HFF-Myc (cell line): ENCODE data around the gene IQGAP2.
"Not testable (repeated sequence)": the region's sequence is repeated elsewhere in the genome, so short reads cannot be mapped to it uniquely, and the experiment has no call there.

Experiments used
- DNase-seq: peaks from one replicate; pipeline ENCODE4 v3.0.0-alpha.2; 2011; ENCODE audit warnings: low read depth; ENCODE audit errors: extremely low read depth
- H3K4me3 ChIP-seq: replicated peaks from 2 replicates; pipeline ENCODE4 v1.5.1; 2011; ENCODE audit warnings: low read depth, mild to moderate bottlenecking, control low read depth, low read length
- TF ChIP-seq, protein P1 (sequence below): IDR thresholded peaks from 2 replicates; pipeline ENCODE4 v1.5.1; 2012; ENCODE audit warnings: mild to moderate bottlenecking, low read depth, low read length, control low read depth; ENCODE audit errors: missing control alignments

Gene IQGAP2

GRCh38 chr5:76602094-76602726, 199.1 kb downstream of the IQGAP2 start:
- no peak overlapping the region for H3K4me3 ChIP-seq
- TF ChIP-seq, protein P1, sequence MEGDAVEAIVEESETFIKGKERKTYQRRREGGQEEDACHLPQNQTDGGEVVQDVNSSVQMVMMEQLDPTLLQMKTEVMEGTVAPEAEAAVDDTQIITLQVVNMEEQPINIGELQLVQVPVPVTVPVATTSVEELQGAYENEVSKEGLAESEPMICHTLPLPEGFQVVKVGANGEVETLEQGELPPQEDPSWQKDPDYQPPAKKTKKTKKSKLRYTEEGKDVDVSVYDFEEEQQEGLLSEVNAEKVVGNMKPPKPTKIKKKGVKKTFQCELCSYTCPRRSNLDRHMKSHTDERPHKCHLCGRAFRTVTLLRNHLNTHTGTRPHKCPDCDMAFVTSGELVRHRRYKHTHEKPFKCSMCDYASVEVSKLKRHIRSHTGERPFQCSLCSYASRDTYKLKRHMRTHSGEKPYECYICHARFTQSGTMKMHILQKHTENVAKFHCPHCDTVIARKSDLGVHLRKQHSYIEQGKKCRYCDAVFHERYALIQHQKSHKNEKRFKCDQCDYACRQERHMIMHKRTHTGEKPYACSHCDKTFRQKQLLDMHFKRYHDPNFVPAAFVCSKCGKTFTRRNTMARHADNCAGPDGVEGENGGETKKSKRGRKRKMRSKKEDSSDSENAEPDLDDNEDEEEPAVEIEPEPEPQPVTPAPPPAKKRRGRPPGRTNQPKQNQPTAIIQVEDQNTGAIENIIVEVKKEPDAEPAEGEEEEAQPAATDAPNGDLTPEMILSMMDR: peak; percentile 26
- no peak for DNase-seq

DNA sequence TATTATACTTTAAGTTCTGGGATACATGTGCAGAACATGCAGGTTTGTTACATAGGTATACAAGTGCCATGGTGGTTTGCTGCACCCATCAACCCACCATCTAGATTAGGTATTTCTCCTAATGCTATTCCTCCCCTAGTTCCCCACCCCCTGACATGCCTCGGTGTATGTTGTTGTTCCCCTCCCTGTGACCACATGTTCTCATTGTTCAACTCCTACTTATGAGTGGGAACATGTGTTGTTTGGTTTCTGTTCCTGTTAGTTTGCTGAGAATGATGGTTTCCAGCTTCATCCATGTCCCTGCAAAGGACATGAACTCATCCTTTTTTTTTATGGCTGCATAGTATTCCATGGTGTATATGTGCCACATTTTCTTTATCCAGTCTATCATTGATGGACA, 200.9 kb downstream of the IQGAP2 start:
- not testable (repeated sequence) for H3K4me3 ChIP-seq, DNase-seq

GRCh38 chr5:76604838-76605237, 201.8 kb downstream of the IQGAP2 start:
- TF ChIP-seq, protein P1: no peak
- no peak for DNase-seq

DNA sequence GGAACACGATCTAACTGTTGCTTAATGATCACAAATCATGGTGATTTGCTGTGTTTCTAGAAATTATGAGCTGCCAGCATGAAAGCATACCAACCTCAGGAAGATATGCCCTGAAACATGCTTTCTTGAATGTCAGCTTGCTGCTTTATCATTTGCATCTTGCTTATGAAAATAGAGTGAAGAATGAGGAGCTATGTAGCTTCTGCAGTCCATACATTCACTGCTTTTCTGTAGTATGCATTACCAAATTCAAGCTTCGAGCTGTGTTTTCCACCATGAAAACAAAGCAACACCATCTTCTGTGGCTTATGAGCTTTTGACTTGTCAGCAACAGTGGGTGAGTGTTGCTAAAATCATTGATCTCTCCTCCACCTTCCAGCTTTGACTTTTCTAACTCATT, 203.6 kb downstream of the IQGAP2 start:
- TF ChIP-seq, protein P1: no peak
- H3K4me3 ChIP-seq: no peak overlapping the region
- no peak for DNase-seq

More at GRCh38 chr5:76604838-76605237, 201.8 kb downstream of the IQGAP2 start:
- no peak overlapping the region for H3K4me3 ChIP-seq

GRCh38 chr5:76607353-76607871, 204.3 kb downstream of the IQGAP2 start:
- H3K4me3 ChIP-seq: no peak overlapping the region
- no peak for DNase-seq

DNA sequence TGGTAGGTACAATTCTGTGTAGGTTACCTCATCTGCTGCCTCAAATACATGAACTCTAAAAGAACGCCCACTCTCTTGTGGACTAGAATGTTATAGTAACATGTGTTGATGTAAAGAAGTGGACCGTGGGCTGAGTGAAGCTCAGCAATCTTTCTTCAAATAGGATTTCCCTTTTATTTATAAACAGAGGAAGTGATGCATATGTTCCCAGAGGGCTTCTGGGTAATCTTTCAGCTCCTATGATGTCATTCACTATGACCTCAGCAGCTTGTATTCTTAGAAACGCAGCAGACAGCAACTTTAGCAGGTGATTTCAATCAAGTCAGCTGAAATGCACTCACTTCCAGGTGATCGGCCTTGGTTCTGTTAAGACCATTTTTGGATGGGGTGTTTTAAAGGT, 205.7 kb downstream of the IQGAP2 start:
- TF ChIP-seq, protein P1: no peak
- DNase-seq: no peak

More at GRCh38 chr5:76607353-76607871, 204.3 kb downstream of the IQGAP2 start:
- TF ChIP-seq, protein P1: no peak

DNA sequence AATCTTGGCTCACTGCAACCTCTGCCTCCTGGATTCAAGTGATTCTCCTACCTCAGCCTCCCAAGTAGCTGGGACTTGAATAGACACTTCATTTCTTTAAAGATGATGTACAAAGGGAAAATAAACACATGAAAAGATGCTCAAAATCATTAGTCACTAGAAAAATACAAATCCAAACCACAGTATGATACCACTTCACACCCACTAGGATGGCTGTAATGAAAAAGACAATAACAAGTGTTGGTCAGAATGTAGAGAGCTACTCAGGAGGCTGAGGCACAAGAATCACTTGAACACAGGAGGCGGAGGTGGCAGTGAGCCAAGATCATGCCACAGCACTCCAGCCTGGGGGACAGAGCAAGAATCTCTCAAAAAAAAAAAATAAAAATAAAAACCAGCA, 207.1 kb downstream of the IQGAP2 start:
- TF ChIP-seq, protein P1: no peak
- DNase-seq: no peak
- H3K4me3 ChIP-seq: no peak overlapping the region

More for the DNA sequence above, 205.7 kb downstream of the IQGAP2 start:
- no peak overlapping the region for H3K4me3 ChIP-seq
